Endodermal cell (in vitro differentiated cells): Measurements from ENCODE around the gene TMEM131L. TPM values are rescaled to one million over a fixed set of nuclear protein-coding genes. Genes with fewer than 3 reads are reported as not detected.

ENCODE experiments used
- DNase-seq: peaks from one replicate; pipeline ENCODE4 v3.0.0-alpha.2; 2017
- H3K27ac ChIP-seq: 2 replicates; pipeline ENCODE4 v1.5.1; 2013; ENCODE audit warnings: mild to moderate bottlenecking, low read depth, low read length, moderate library complexity
- H3K27me3 ChIP-seq: 2 replicates; pipeline ENCODE4 v1.6.1; 2013; ENCODE audit warnings: mild to moderate bottlenecking, low read length, moderate library complexity; ENCODE audit not compliant: insufficient read depth, control insufficient read depth, poor library complexity, severe bottlenecking
- H3K36me3 ChIP-seq: 2 replicates; pipeline ENCODE4 v1.7.0; 2013; ENCODE audit warnings: mild to moderate bottlenecking, low read length, moderate library complexity; ENCODE audit not compliant: control insufficient read depth, insufficient read depth
- H3K4me1 ChIP-seq: one replicate; pipeline ENCODE4 v1.7.0; 2013; ENCODE audit warnings: low read length; ENCODE audit not compliant: control insufficient read depth, insufficient read depth
- H3K4me3 ChIP-seq: 2 replicates; pipeline ENCODE4 v1.5.1; 2013; ENCODE audit warnings: mild to moderate bottlenecking, low read length, moderate library complexity
- H3K9ac ChIP-seq: 2 replicates; pipeline ENCODE4 v1.6.1; 2013; ENCODE audit warnings: mild to moderate bottlenecking, low read length, moderate library complexity; ENCODE audit not compliant: poor library complexity, severe bottlenecking; ENCODE audit errors: extremely low read depth
- H3K9me3 ChIP-seq: 2 replicates; pipeline ENCODE4 v1.6.1; 2013; ENCODE audit warnings: mild to moderate bottlenecking, low read length, moderate library complexity; ENCODE audit not compliant: control insufficient read depth
- H3K27ac Mint-ChIP-seq: 2 replicates; pipeline ENCODE4 v1.8.0; 2020; ENCODE audit warnings: mixed read lengths
- H3K27me3 Mint-ChIP-seq: 2 replicates; pipeline ENCODE4 v1.8.0; 2021; ENCODE audit warnings: mild to moderate bottlenecking, mixed read lengths; ENCODE audit not compliant: insufficient read depth
- H3K36me3 Mint-ChIP-seq: 2 replicates; pipeline ENCODE4 v1.8.0; 2020; ENCODE audit warnings: low read depth, mixed read lengths
- H3K4me1 Mint-ChIP-seq: 2 replicates; pipeline ENCODE4 v1.8.0; 2020; ENCODE audit warnings: mixed read lengths
- H3K4me3 Mint-ChIP-seq: 2 replicates; pipeline ENCODE4 v1.8.0; 2020; ENCODE audit warnings: mild to moderate bottlenecking, moderate library complexity, mixed read lengths
- H3K9me3 Mint-ChIP-seq: 2 replicates; pipeline ENCODE4 v1.8.0; 2020; ENCODE audit warnings: mild to moderate bottlenecking, mixed read lengths
- CTCF ChIP-seq: fragments of 200-600 bp; sonication (generic); conservative IDR thresholded peaks from 2 replicates; pipeline ENCODE4 v1.5.0; 2021; ENCODE audit warnings: antibody characterized with exemption, mild to moderate bottlenecking
- WGBS, 2 experiments: methylation state at CpG; one replicate each; pipeline versions ENCODE4 v1.1.5 to v1.1.7; 2013; ENCODE audit warnings: missing lambda C conversion rate in 2 of 2, mixed read lengths in 1 of 2; ENCODE audit not compliant: insufficient coverage in 1 of 2, insufficient read length in 1 of 2; 5-methylcytosine and 5-hydroxymethylcytosine counted together
- total RNA-seq, 2 donors: library from RNA; stranded (reverse); fragmentation: NEBNext Ultra II Directional in 1 of 2; extraction: Animal tissue kit (Norgen Biotek cat#: 25700) in 1 of 2; gene quantifications; 2 replicates in 1 of 2; 3 replicates in 1 of 2; pipeline ENCODE4 v1.2.1, GENCODE V29; 2021

Gene TMEM131L
- total RNA-seq, 2 donors from 2014 or later = 6.2 to 10.8 TPM

GRCh38 chr4:153610623-153611376, 144.6 kb downstream of the TMEM131L start:
- Histone ChIP-seq H3K27me3 (no peaks in the 10 kb centered on the region), H3K27ac (no peak overlapping the region), H3K4me1 (no peaks in the 10 kb centered on the region), H3K4me3 (no peak overlapping the region), H3K9me3 (no peaks in the 10 kb centered on the region), H3K9ac (no peak overlapping the region), H3K36me3 (no peaks in the 10 kb centered on the region)
- Mint-ChIP-seq H3K27ac (no peak overlapping the region), H3K27me3 (no peaks in the 10 kb centered on the region), H3K4me3 (no peak overlapping the region), H3K36me3 (peaks cover 6% of the 10 kb centered on the region), H3K4me1 (no peaks in the 10 kb centered on the region), H3K9me3 (no peaks in the 10 kb centered on the region)
- WGBS, 2 experiments = 0 to 71% methylated on average over 1 to 5 of the region's 5 CpGs
- TF ChIP-seq CTCF = no peak
- DNase-seq = no peak

- H3K4me3 ChIP-seq = no peak overlapping the region
- Mint-ChIP-seq H3K27ac (no peak overlapping the region), H3K4me3 (no peak overlapping the region), H3K36me3 (peaks cover 11% of the 10 kb centered on the region), H3K27me3 (no peaks in the 10 kb centered on the region), H3K9me3 (no peaks in the 10 kb centered on the region), H3K4me1 (no peaks in the 10 kb centered on the region)
- no peaks in the 10 kb centered on the region for H3K9me3 ChIP-seq
- TF ChIP-seq CTCF = no peak
- DNase-seq = no peak
- no peaks in the 10 kb centered on the region for H3K27me3 ChIP-seq
- H3K9ac ChIP-seq = no peak overlapping the region
- 92% methylated on average over 2 of the region's 3 CpGs for WGBS, 2 experiments
- no peak overlapping the region for H3K27ac ChIP-seq
- H3K36me3 ChIP-seq = no peaks in the 10 kb centered on the region
- no peaks in the 10 kb centered on the region for H3K4me1 ChIP-seq
Measured at GRCh38 chr4:153611679-153612078, 145.5 kb downstream of the TMEM131L start.

DNA sequence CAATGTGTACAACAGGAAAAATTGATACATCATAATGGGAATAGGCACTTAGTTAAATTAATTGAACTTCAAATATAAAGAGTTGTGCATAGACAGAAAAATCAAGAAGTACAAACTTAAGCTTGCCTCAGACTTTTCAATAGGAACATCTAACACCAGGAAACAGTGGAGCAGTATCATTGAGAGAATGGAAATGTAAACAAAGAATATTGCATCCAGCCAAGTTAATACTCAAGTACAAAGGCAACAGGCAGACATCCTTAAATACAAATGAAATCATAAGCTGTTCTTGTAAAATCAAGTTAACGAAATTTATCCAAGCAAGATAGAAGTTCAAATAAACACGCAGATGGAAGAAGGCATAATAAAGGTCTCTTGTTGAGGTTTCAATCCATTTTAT, 146.7 kb downstream of the TMEM131L start:
- WGBS, 2 experiments = 98 to 100% methylated on average over 1 to 2 of the region's 2 CpGs

More for the DNA sequence above, 146.7 kb downstream of the TMEM131L start:
- Histone ChIP-seq H3K9ac (no peak overlapping the region), H3K4me1 (no peaks in the 10 kb centered on the region), H3K4me3 (no peak overlapping the region), H3K27me3 (no peaks in the 10 kb centered on the region), H3K9me3 (no peaks in the 10 kb centered on the region), H3K27ac (no peak overlapping the region), H3K36me3 (no peaks in the 10 kb centered on the region)
- H3K27me3 Mint-ChIP-seq = no peaks in the 10 kb centered on the region
- TF ChIP-seq CTCF = no peak
- H3K9me3 Mint-ChIP-seq = no peaks in the 10 kb centered on the region
- H3K4me3 Mint-ChIP-seq = no peak overlapping the region
- no peak overlapping the region for H3K27ac Mint-ChIP-seq
- peaks cover 18% of the 10 kb centered on the region for H3K36me3 Mint-ChIP-seq
- H3K4me1 Mint-ChIP-seq = no peaks in the 10 kb centered on the region
- no peak for DNase-seq
